K562 (cell line): ENCODE measurements around the gene KIF5A. TPM values are rescaled to one million over a fixed set of nuclear protein-coding genes. Genes with fewer than 3 reads are reported as not detected.

ENCODE experiments used
- CBFA2T2 ChIP-seq: fragments of 450-650 bp; conservative IDR thresholded peaks from 2 replicates; pipeline ENCODE4 v1.6.1; 2017; ENCODE audit warnings: mild to moderate bottlenecking
- CC2D1A ChIP-seq: fragments of 450-650 bp; IDR thresholded peaks from 2 replicates; pipeline ENCODE4 v1.6.1; 2017; ENCODE audit warnings: mild to moderate bottlenecking
- HSF4 ChIP-seq: fragments of 250-450 bp; sonication (Bioruptor Pico); IDR thresholded peaks from 2 replicates; pipeline ENCODE4 v2.1.2; 2022; ENCODE audit warnings: mild to moderate bottlenecking, moderate library complexity, borderline replicate concordance
- MYNN ChIP-seq, 2 experiments: sonication (generic); formaldehyde crosslinking in 1 of 2; IDR thresholded peaks; 2 replicates each; pipeline versions ENCODE4 v1.5.0 to v1.6.1; 2016 to 2020; ENCODE audit warnings: antibody characterized with exemption in 1 of 2, missing genetic modification reagents in 1 of 2
- TBL1XR1 ChIP-seq, 2 experiments: IDR thresholded peaks; 2 replicates each; pipeline ENCODE4 v1.6.1; 2012; ENCODE audit warnings: improper control_type of control experiment in 2 of 2, low read length in 2 of 2, mild to moderate bottlenecking in 1 of 2
- ZNF232 ChIP-seq: sonication (generic); formaldehyde crosslinking; IDR thresholded peaks from 2 replicates; pipeline ENCODE4 v1.8.0; 2022; ENCODE audit warnings: mild to moderate bottlenecking, missing genetic modification reagents
- ZNF75A ChIP-seq: fragments of 450-650 bp; formaldehyde crosslinking; IDR thresholded peaks from 2 replicates; pipeline ENCODE4 v1.4.0; 2020; ENCODE audit warnings: mild to moderate bottlenecking
- polyA plus RNA-seq, 8 experiments: library from polyadenylated mRNA; depleted of rRNA in 4 of 8; stranded (reverse) in 5 of 8; unstranded in 3 of 8; fragments of >200 nt; fragmentation: Nextera tagmentation in 2 of 8; fragmentation: Illumina TruSeq in 1 of 8; extraction: Ambion mirVana in 2 of 8; extraction: Trizol in 1 of 8; gene quantifications; 2 replicates each; pipeline versions ENCODE4 v1.2.1 to v1.2.3, GENCODE V29; 2011 to 2014; ENCODE audit warnings: inconsistent platforms in 1 of 8, missing spikeins in 1 of 8
- total RNA-seq, 7 experiments: library from RNA; depleted of rRNA in 6 of 7; stranded (reverse); fragments of >200 nt in 6 of 7; fragmentation: Illumina TruSeq in 2 of 7; extraction: Trizol in 2 of 7; gene quantifications; 2 replicates each; pipeline versions ENCODE4 v1.2.1 to v1.2.3, GENCODE V29; 2011 to 2021; ENCODE audit warnings: low replicate concordance in 1 of 7
- TF ChIP-seq, protein P1 (sequence below), 2 experiments: fragments of 450-650 bp; IDR thresholded peaks; 2 replicates each; pipeline ENCODE4 v1.6.1; 2018; ENCODE audit warnings: mild to moderate bottlenecking in 2 of 2, low read depth in 1 of 2; ENCODE audit not compliant: partially characterized antibody in 2 of 2
- TF ChIP-seq, protein P2 (sequence below): sonication (generic); formaldehyde crosslinking; IDR thresholded peaks from 2 replicates; pipeline ENCODE4 v1.8.0; 2023; ENCODE audit warnings: missing genetic modification reagents, mild to moderate bottlenecking, borderline replicate concordance
- TF ChIP-seq, protein P3 (sequence below), 2 experiments: fragments of 150-350 bp in 1 of 2; IDR thresholded peaks; 2 replicates each; pipeline ENCODE4 v1.6.1; 2012 to 2016; ENCODE audit warnings: low read depth in 2 of 2, low read length in 2 of 2, mild to moderate bottlenecking in 1 of 2, moderate library complexity in 1 of 2
- TF ChIP-seq, protein P4 (sequence below): fragments of 450-650 bp; formaldehyde crosslinking; IDR thresholded peaks from 2 replicates; pipeline ENCODE4 v1.4.0; 2020; ENCODE audit warnings: mild to moderate bottlenecking

Gene KIF5A
- total and polyA plus RNA-seq, 9 of the 15 experiments (the other 6 are each of a cell fraction or from before 2014, with no cell fraction given), result 3.4 to 17.7 (median 8.0) TPM

DNA sequence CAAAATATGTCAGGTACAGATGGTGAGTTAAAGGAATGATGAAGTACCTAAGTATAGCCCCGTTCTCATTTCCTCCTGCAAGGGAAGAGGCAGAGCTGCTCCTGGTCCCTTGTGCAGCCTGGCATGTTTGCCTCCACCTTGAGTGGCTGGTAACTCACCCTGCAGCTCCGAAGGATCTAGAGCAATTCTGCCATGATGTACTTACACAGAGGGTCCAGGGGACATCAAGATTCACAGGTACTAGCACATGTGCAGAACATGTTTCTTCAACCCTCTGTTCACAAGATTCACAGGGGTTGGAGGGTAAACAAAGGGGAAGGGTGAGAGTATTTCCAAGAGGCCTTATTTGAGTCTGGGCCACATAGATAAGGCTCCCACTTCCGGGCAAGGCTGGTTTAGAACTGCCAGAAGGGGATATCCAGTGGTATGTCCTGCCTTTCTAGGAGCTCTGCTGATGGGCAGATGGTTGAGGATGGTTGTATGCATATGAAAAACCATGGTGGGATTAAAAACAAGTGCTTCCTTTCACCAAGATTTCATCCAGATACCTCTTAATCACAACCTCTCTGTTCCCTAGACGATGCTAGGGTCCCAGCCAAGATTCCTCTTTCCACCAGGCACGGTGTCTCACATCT, 10.6 kb upstream of the KIF5A start (continued):
- TF ChIP-seq ZNF232 (CRISPR knock-in tag), result no peak
- TF ChIP-seq CC2D1A, result peak; percentile 79
- TF ChIP-seq CBFA2T2, result peak; percentile 91
- TF ChIP-seq TBL1XR1 (IDR thresholded peaks at IDR 0.05; ENCODE audit: low read length in 2 of 2), result peak in 1 of 2 experiments; percentile 83; a peak in 3 of 4 replicates
- TF ChIP-seq, protein P1, sequence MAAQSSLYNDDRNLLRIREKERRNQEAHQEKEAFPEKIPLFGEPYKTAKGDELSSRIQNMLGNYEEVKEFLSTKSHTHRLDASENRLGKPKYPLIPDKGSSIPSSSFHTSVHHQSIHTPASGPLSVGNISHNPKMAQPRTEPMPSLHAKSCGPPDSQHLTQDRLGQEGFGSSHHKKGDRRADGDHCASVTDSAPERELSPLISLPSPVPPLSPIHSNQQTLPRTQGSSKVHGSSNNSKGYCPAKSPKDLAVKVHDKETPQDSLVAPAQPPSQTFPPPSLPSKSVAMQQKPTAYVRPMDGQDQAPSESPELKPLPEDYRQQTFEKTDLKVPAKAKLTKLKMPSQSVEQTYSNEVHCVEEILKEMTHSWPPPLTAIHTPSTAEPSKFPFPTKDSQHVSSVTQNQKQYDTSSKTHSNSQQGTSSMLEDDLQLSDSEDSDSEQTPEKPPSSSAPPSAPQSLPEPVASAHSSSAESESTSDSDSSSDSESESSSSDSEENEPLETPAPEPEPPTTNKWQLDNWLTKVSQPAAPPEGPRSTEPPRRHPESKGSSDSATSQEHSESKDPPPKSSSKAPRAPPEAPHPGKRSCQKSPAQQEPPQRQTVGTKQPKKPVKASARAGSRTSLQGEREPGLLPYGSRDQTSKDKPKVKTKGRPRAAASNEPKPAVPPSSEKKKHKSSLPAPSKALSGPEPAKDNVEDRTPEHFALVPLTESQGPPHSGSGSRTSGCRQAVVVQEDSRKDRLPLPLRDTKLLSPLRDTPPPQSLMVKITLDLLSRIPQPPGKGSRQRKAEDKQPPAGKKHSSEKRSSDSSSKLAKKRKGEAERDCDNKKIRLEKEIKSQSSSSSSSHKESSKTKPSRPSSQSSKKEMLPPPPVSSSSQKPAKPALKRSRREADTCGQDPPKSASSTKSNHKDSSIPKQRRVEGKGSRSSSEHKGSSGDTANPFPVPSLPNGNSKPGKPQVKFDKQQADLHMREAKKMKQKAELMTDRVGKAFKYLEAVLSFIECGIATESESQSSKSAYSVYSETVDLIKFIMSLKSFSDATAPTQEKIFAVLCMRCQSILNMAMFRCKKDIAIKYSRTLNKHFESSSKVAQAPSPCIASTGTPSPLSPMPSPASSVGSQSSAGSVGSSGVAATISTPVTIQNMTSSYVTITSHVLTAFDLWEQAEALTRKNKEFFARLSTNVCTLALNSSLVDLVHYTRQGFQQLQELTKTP (IDR thresholded peaks at IDR 0.05; ENCODE audit: low read depth in 1 of 2, partially characterized antibody in 2 of 2), result peak; percentile 36 to 84
- 0 out of 2 replicates have a peak, but pooled peaks have one; percentile 35 for TF ChIP-seq ZNF75A (CRISPR knock-in tag)
- TF ChIP-seq, protein P2, sequence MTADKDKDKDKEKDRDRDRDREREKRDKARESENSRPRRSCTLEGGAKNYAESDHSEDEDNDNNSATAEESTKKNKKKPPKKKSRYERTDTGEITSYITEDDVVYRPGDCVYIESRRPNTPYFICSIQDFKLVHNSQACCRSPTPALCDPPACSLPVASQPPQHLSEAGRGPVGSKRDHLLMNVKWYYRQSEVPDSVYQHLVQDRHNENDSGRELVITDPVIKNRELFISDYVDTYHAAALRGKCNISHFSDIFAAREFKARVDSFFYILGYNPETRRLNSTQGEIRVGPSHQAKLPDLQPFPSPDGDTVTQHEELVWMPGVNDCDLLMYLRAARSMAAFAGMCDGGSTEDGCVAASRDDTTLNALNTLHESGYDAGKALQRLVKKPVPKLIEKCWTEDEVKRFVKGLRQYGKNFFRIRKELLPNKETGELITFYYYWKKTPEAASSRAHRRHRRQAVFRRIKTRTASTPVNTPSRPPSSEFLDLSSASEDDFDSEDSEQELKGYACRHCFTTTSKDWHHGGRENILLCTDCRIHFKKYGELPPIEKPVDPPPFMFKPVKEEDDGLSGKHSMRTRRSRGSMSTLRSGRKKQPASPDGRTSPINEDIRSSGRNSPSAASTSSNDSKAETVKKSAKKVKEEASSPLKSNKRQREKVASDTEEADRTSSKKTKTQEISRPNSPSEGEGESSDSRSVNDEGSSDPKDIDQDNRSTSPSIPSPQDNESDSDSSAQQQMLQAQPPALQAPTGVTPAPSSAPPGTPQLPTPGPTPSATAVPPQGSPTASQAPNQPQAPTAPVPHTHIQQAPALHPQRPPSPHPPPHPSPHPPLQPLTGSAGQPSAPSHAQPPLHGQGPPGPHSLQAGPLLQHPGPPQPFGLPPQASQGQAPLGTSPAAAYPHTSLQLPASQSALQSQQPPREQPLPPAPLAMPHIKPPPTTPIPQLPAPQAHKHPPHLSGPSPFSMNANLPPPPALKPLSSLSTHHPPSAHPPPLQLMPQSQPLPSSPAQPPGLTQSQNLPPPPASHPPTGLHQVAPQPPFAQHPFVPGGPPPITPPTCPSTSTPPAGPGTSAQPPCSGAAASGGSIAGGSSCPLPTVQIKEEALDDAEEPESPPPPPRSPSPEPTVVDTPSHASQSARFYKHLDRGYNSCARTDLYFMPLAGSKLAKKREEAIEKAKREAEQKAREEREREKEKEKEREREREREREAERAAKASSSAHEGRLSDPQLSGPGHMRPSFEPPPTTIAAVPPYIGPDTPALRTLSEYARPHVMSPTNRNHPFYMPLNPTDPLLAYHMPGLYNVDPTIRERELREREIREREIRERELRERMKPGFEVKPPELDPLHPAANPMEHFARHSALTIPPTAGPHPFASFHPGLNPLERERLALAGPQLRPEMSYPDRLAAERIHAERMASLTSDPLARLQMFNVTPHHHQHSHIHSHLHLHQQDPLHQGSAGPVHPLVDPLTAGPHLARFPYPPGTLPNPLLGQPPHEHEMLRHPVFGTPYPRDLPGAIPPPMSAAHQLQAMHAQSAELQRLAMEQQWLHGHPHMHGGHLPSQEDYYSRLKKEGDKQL (CRISPR knock-in tag), result no peak
- TF ChIP-seq, protein P3, sequence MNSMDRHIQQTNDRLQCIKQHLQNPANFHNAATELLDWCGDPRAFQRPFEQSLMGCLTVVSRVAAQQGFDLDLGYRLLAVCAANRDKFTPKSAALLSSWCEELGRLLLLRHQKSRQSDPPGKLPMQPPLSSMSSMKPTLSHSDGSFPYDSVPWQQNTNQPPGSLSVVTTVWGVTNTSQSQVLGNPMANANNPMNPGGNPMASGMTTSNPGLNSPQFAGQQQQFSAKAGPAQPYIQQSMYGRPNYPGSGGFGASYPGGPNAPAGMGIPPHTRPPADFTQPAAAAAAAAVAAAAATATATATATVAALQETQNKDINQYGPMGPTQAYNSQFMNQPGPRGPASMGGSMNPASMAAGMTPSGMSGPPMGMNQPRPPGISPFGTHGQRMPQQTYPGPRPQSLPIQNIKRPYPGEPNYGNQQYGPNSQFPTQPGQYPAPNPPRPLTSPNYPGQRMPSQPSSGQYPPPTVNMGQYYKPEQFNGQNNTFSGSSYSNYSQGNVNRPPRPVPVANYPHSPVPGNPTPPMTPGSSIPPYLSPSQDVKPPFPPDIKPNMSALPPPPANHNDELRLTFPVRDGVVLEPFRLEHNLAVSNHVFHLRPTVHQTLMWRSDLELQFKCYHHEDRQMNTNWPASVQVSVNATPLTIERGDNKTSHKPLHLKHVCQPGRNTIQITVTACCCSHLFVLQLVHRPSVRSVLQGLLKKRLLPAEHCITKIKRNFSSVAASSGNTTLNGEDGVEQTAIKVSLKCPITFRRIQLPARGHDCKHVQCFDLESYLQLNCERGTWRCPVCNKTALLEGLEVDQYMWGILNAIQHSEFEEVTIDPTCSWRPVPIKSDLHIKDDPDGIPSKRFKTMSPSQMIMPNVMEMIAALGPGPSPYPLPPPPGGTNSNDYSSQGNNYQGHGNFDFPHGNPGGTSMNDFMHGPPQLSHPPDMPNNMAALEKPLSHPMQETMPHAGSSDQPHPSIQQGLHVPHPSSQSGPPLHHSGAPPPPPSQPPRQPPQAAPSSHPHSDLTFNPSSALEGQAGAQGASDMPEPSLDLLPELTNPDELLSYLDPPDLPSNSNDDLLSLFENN (IDR thresholded peaks at IDR 0.05; ENCODE audit: low read depth in 2 of 2, low read length in 2 of 2), result peak in 1 of 2 experiments; percentile 83; a peak in 2 of 4 replicates
- TF ChIP-seq, protein P4, sequence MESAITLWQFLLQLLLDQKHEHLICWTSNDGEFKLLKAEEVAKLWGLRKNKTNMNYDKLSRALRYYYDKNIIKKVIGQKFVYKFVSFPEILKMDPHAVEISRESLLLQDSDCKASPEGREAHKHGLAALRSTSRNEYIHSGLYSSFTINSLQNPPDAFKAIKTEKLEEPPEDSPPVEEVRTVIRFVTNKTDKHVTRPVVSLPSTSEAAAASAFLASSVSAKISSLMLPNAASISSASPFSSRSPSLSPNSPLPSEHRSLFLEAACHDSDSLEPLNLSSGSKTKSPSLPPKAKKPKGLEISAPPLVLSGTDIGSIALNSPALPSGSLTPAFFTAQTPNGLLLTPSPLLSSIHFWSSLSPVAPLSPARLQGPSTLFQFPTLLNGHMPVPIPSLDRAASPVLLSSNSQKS (CRISPR knock-in tag), result no peak
- peak; percentile 73; the same call in 1 of the 2 replicates for TF ChIP-seq MYNN (IDR thresholded peaks at IDR 0.05)
- no peak for TF ChIP-seq MYNN (CRISPR knock-in tag; IDR thresholded peaks at IDR 0.05)
- TF ChIP-seq HSF4 (CRISPR knock-in tag), result no peak
